ENCODE measurements around the gene OSCAR. TPM values are rescaled to one million over a fixed set of nuclear protein-coding genes. Genes with fewer than 3 reads are reported as not detected.

The OSCAR gene
- total RNA-seq, 1 donor from 2014 or later = 0.79 TPM

DNA sequence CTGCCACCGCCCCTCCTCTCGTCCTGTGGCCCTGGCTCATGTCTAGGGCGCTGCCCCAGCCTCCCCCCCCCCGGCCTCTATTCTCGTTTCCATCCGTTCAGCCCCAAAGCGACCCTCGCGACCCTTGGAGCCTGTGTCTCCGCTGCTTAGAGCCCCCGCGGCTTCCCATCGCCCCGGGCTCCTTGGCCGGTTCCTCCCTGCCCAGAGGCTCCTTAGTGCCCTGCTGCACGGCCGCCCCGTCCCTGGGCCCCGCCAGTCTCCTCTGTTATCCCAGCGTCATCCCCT is 27.8 kb upstream of the OSCAR start:
- DNase-seq (ENCODE audit: low read depth) (no peak), FAIRE-seq (no peak)
- Histone ChIP-seq H3K27me3 (ENCODE audit: control insufficient read depth, insufficient read depth, low read length) (no peaks in the 10 kb centered on the region), H3K36me3 (ENCODE audit: control insufficient read depth, insufficient read depth, low read length) (peaks cover 21% of the 10 kb centered on the region), H3K4me3 (ENCODE audit: low read depth, low read length) (no peak overlapping the region)
- TF ChIP-seq, protein P1, sequence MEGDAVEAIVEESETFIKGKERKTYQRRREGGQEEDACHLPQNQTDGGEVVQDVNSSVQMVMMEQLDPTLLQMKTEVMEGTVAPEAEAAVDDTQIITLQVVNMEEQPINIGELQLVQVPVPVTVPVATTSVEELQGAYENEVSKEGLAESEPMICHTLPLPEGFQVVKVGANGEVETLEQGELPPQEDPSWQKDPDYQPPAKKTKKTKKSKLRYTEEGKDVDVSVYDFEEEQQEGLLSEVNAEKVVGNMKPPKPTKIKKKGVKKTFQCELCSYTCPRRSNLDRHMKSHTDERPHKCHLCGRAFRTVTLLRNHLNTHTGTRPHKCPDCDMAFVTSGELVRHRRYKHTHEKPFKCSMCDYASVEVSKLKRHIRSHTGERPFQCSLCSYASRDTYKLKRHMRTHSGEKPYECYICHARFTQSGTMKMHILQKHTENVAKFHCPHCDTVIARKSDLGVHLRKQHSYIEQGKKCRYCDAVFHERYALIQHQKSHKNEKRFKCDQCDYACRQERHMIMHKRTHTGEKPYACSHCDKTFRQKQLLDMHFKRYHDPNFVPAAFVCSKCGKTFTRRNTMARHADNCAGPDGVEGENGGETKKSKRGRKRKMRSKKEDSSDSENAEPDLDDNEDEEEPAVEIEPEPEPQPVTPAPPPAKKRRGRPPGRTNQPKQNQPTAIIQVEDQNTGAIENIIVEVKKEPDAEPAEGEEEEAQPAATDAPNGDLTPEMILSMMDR (IDR thresholded peaks at IDR 0.05; ENCODE audit: insufficient read depth, low read length, severe bottlenecking) = no peak

DNA sequence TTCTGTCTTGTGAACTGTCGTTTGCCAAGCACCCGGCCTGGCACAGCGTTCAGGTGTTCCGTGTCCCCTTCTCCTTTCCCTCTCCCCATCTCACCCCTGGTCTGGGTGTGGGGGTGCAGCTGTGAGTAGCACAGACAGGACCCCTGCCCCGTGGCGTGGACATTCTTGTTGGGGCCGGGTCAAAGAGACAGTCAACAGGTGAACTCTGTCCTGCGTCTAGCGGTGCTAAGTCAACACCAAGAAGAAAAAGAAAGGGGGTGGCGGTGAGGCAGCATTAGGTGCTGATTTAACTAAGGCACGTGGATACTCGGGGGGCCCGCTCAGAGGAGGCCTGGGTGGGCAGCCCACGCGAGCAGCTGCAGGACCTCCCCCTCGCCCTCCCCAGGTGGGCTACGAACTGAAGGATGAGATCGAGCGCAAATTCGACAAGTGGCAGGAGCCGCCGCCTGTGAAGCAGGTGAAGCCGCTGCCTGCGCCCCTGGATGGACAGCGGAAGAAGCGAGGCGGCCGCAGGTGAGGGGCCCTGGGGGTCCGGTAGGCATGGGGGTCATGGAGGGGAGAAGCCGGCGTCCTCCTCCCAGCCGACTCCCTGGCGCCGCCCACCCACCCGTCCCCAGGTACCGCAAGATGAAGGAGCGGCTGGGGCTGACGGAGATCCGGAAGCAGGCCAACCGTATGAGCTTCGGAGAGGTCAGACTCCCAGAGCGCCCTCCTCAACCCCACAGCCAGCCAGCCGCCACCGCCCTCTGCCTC is 27.3 kb upstream of the OSCAR start:
- no peak for FAIRE-seq
- Histone ChIP-seq H3K36me3 (ENCODE audit: control insufficient read depth, insufficient read depth, low read length) (peaks cover 25% of the 10 kb centered on the region), H3K4me3 (ENCODE audit: low read depth, low read length) (no peak overlapping the region), H3K27me3 (ENCODE audit: control insufficient read depth, insufficient read depth, low read length) (no peaks in the 10 kb centered on the region)
- DNase-seq (ENCODE audit: low read depth) = no peak
- TF ChIP-seq, protein P1 (IDR thresholded peaks at IDR 0.05; ENCODE audit: insufficient read depth, low read length, severe bottlenecking) = no peak

DNA sequence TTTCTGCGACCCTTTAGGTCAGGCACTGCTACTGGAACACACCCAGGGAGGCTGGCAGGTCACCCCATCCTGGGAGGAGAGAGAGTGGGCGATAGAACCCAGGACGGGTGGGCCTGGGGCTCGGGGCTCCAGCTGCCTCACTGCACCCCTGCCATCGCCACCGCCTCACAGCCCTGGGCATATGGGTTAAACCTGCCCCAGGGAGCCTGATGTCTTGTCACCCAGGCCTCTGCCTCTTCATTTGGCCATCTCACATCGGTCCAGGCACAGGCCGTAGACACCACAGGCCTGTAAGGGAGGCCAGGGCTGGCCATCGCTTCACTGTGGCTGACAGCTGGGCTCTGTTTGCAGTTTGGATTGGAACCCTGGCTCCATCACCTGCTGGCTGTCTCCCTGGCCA is 25.1 kb upstream of the OSCAR start:
- FAIRE-seq (no peak), DNase-seq (ENCODE audit: low read depth) (no peak)
- Histone ChIP-seq H3K4me3 (ENCODE audit: low read depth, low read length) (no peak overlapping the region), H3K36me3 (ENCODE audit: control insufficient read depth, insufficient read depth, low read length) (peaks cover 29% of the 10 kb centered on the region), H3K27me3 (ENCODE audit: control insufficient read depth, insufficient read depth, low read length) (no peaks in the 10 kb centered on the region)
- TF ChIP-seq, protein P1 (IDR thresholded peaks at IDR 0.05; ENCODE audit: insufficient read depth, low read length, severe bottlenecking) = no peak

DNA sequence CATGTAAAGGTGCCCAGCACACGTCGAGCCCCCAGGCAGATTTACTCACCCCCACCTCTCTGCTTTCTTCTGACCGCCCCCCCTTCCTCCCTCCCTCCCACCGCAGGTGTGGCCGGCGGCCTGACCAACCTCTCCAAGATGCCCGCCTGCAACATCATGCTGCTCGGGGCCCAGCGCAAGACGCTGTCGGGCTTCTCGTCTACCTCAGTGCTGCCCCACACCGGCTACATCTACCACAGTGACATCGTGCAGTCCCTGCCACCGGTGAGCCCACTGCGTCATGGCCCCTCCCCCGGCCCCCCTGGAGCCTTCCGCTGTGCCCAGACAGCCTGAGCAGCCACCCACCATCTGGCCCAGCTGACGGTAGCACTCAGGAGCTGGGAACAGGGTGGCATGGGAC is 23.8 kb upstream of the OSCAR start:
- H3K27me3 ChIP-seq (ENCODE audit: control insufficient read depth, insufficient read depth, low read length) = no peaks in the 10 kb centered on the region
- DNase-seq (ENCODE audit: low read depth) (no peak), FAIRE-seq (no peak)
- TF ChIP-seq, protein P1 (IDR thresholded peaks at IDR 0.05; ENCODE audit: insufficient read depth, low read length, severe bottlenecking) = no peak
- peaks cover 30% of the 10 kb centered on the region for H3K36me3 ChIP-seq (ENCODE audit: control insufficient read depth, insufficient read depth, low read length)
- no peak overlapping the region for H3K4me3 ChIP-seq (ENCODE audit: low read depth, low read length)

DNA sequence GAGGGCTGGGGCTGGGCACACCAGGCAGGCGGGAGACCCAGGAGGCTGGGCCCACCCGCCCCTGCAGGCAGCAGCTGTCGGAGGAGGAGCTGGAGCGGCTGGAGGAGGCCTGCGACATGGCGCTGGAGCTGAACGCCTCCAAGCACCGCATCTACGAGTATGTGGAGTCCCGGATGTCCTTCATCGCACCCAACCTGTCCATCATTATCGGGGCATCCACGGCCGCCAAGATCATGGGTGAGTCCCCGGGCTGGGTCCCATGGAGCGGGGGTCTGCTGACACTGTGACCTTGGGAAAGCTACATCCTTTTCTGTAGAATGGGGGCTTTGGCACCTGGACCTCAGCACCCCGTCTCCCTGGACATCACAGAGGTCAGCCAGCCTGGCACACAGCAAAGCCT is 23.1 kb upstream of the OSCAR start:
- DNase-seq (ENCODE audit: low read depth) = no peak
- H3K4me3 ChIP-seq (ENCODE audit: low read depth, low read length) = no peak overlapping the region
- no peaks in the 10 kb centered on the region for H3K27me3 ChIP-seq (ENCODE audit: control insufficient read depth, insufficient read depth, low read length)
- H3K36me3 ChIP-seq (ENCODE audit: control insufficient read depth, insufficient read depth, low read length) = peaks cover 27% of the 10 kb centered on the region
- TF ChIP-seq, protein P1 (IDR thresholded peaks at IDR 0.05; ENCODE audit: insufficient read depth, low read length, severe bottlenecking) = no peak
- no peak for FAIRE-seq

DNA sequence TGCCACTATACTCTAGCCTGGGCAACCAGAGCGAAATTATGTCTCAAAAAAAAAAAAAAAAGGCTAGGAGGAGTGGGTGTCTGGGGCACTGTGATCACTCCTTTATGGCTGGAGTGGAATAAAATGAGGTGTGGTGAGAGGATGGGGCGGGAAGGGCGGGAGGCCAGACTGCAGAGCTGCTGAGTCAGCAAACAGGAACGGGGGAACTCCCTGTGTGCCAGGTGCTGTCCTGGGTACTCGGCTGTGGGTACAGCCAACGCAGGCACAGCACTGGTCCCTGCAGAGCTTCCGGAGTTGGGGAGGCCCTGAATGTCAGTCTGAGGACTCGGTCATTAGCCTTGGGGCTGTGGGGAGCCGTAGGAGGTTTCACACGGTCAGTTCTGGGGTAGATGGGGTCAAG is 20.7 kb upstream of the OSCAR start:
- FAIRE-seq = no peak

More for the DNA sequence above, 20.7 kb upstream of the OSCAR start:
- Histone ChIP-seq H3K27me3 (ENCODE audit: control insufficient read depth, insufficient read depth, low read length) (no peaks in the 10 kb centered on the region), H3K4me3 (ENCODE audit: low read depth, low read length) (no peak overlapping the region), H3K36me3 (ENCODE audit: control insufficient read depth, insufficient read depth, low read length) (peaks cover 27% of the 10 kb centered on the region)
- DNase-seq (ENCODE audit: low read depth) = no peak
- TF ChIP-seq, protein P1 (IDR thresholded peaks at IDR 0.05; ENCODE audit: insufficient read depth, low read length, severe bottlenecking) = no peak
